A673 (cell line): ENCODE measurements around the gene TEP1.

ENCODE experiments used
- EZH2 ChIP-seq: fragments of 200-600 bp; sonication (generic); IDR thresholded peaks from 2 replicates; pipeline ENCODE4 v1.6.1; 2017; ENCODE audit warnings: borderline replicate concordance, low read depth, mild to moderate bottlenecking, mixed read lengths, antibody characterized with exemption, low read length; ENCODE audit not compliant: poor library complexity, severe bottlenecking
- TF ChIP-seq, protein P1 (sequence below): fragments of 300-800, 200-600 bp; sonication (generic); conservative IDR thresholded peaks from 2 replicates; pipeline ENCODE4 v1.5.1; 2017; ENCODE audit warnings: low read depth, mild to moderate bottlenecking, antibody characterized with exemption, low read length, moderate library complexity, mixed read lengths

GRCh38 chr14:20372796-20373195, 40.5 kb downstream of the TEP1 start:
- TF ChIP-seq, protein P1, sequence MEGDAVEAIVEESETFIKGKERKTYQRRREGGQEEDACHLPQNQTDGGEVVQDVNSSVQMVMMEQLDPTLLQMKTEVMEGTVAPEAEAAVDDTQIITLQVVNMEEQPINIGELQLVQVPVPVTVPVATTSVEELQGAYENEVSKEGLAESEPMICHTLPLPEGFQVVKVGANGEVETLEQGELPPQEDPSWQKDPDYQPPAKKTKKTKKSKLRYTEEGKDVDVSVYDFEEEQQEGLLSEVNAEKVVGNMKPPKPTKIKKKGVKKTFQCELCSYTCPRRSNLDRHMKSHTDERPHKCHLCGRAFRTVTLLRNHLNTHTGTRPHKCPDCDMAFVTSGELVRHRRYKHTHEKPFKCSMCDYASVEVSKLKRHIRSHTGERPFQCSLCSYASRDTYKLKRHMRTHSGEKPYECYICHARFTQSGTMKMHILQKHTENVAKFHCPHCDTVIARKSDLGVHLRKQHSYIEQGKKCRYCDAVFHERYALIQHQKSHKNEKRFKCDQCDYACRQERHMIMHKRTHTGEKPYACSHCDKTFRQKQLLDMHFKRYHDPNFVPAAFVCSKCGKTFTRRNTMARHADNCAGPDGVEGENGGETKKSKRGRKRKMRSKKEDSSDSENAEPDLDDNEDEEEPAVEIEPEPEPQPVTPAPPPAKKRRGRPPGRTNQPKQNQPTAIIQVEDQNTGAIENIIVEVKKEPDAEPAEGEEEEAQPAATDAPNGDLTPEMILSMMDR, result no peak
- no peak for TF ChIP-seq EZH2
